Spleen (tissue), 11 donors: ENCODE data around the gene PGLYRP2. TPM values are rescaled to one million over a fixed set of nuclear protein-coding genes. Genes with fewer than 3 reads are reported as not detected.

ENCODE experiments used
- DNase-seq: peaks from one replicate; pipeline ENCODE4 v3.0.0-alpha.2; 2020
- H3K27ac ChIP-seq, 8 donors: fragments of 200-600 bp; sonication (generic) in 7 of 8; 1 replicate in 4 of 8; 2 replicates in 4 of 8; pipeline versions ENCODE4 v1.5.0 to v1.8.0; 2016 to 2021; ENCODE audit warnings: inconsistent platforms in 4 of 8, mild to moderate bottlenecking in 4 of 8, moderate library complexity in 1 of 8
- H3K27me3 ChIP-seq, 7 donors: fragments of 200-600 bp; sonication (generic) in 6 of 7; replicated peaks in 1 of 7; 1 replicate in 4 of 7; 2 replicates in 3 of 7; pipeline versions ENCODE4 v1.5.0 to v1.8.0; 2016 to 2021; ENCODE audit warnings: inconsistent platforms in 3 of 7, mild to moderate bottlenecking in 1 of 7
- H3K36me3 ChIP-seq, 6 donors: fragments of 200-600 bp; sonication (generic) in 5 of 6; 1 replicate in 4 of 6; 2 replicates in 2 of 6; pipeline versions ENCODE4 v1.5.0 to v1.8.0; 2016 to 2021; ENCODE audit warnings: inconsistent platforms in 2 of 6
- H3K4me1 ChIP-seq, 6 donors: fragments of 200-600 bp; sonication (generic) in 5 of 6; 1 replicate in 3 of 6; 2 replicates in 3 of 6; pipeline versions ENCODE4 v1.5.0 to v1.8.0; 2016 to 2021; ENCODE audit warnings: inconsistent platforms in 3 of 6
- H3K4me3 ChIP-seq, 8 donors: fragments of 200-600 bp; sonication (generic) in 7 of 8; 1 replicate in 4 of 8; 2 replicates in 4 of 8; pipeline versions ENCODE4 v1.5.0 to v1.8.0; 2016 to 2021; ENCODE audit warnings: inconsistent platforms in 4 of 8, mild to moderate bottlenecking in 4 of 8, moderate library complexity in 2 of 8
- H3K9me3 ChIP-seq, 8 donors: fragments of 200-600 bp; sonication (generic) in 7 of 8; 1 replicate in 4 of 8; 2 replicates in 4 of 8; pipeline versions ENCODE4 v1.5.0 to v1.8.0; 2016 to 2021; ENCODE audit warnings: inconsistent platforms in 4 of 8
- POLR2AphosphoS5 ChIP-seq, 3 donors: sonication (generic); formaldehyde crosslinking; IDR thresholded peaks; one replicate each; pipeline ENCODE4 v1.5.1; 2017; ENCODE audit warnings: antibody characterized with exemption in 3 of 3
- WGBS, 5 donors: extraction: QIAGEN DNeasy Blood & Tissue Kit in 3 of 5; methylation state at CpG; one replicate each; pipeline versions ENCODE4 v1.1.5 to v1.1.7; 2013 to 2018; 5-methylcytosine and 5-hydroxymethylcytosine counted together
- intact Hi-C: fragments of 100-400 bp; cut with DNase I; formaldehyde crosslinking; loops from one replicate; pipeline ENCODE4 v1.15.0; 2023; ENCODE audit warnings: low total_unique reads
- microRNA-seq, 3 donors: library from miRNA; unstranded; fragments of <30 nt; microRNA quantifications; one replicate each; pipeline versions ENCODE4 to v1.1.0, GENCODE V29; 2019 to 2020
- polyA plus RNA-seq, 3 donors: library from polyadenylated mRNA; stranded (reverse); fragments of 200-250 nt; gene quantifications; one replicate each; pipeline ENCODE4 v1.2.1, GENCODE V29; 2013
- small RNA-seq, 4 donors: library from RNA; depleted of rRNA; stranded (forward); fragments of <200 nt; gene quantifications; one replicate each; pipeline ENCODE3, GENCODE V24; 2016
- total RNA-seq, 7 donors: library from RNA; depleted of rRNA in 3 of 7; stranded (reverse); fragments of >200 nt in 3 of 7; fragmentation: NEBNext Ultra II Directional in 4 of 7; extraction: Animal tissue kit (Norgen Biotek cat#: 25700) in 4 of 7; gene quantifications; one replicate each; pipeline versions ENCODE4 v1.1.0 to v1.2.1, GENCODE V29; 2016 to 2021
- TF ChIP-seq, protein P1 (sequence below), 11 experiments: fragments of 200-600 bp in 7 of 11; fragments of 450-650 bp in 4 of 11; sonication (generic) in 4 of 11; IDR thresholded peaks in 8 of 11; conservative IDR thresholded peaks in 3 of 11; 1 replicate in 7 of 11; 2 replicates in 4 of 11; pipeline versions ENCODE4 v1.4.0 to v1.8.0; 2016 to 2021; ENCODE audit warnings: antibody characterized with exemption in 11 of 11, inconsistent platforms in 4 of 11, mild to moderate bottlenecking in 1 of 11
- donor health status: healthy with polysubstance abuse.
- donor health status: DM: no; HTN: no; CAD: no; lungs with moderate emphysema.
- donor health status: DM: no; HTN: no; CAD: no.
- donor health status: Bipolar disorder and iron deficiency.
- donor health status: healthy.
- donor health status: DM: no; HTN: no; CAD: no.
- donor health status: DM: yes; HTN: yes; CAD: no.

PGLYRP2 gene
- total and polyA plus RNA-seq, 10 donors: 0.02 to 0.16 (median 0.08) TPM; not detected in 6

DNA sequence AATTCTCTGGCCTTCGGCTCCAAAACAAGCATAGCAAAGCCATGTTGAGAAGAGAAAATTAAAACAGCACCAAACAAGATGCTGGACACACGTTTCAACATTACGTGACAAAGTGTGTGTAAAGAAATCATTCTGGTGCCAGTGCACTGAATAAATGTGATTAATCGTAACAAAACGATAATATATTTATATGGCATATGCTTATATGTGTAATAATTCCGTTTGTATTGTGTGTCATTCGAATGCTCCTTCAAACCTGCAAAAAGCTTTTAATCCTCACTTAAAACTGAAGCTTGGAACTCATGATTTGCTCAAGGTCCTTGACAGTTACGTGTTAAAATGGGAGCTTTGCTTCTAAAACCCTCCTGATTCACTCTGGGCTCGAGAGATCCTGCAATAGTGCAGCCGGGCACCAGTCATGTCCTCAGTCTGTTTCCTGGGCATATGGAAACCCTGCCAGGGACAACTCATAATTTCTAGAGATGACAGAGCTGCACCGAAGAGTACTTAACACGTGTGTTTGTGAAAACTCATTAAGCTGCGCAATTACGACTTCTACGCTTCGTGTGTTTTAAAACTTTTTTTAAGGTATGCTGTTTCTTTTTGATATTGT, 59.8 kb downstream of the PGLYRP2 start:
- Histone ChIP-seq H3K4me3 (peak overlapping the region in 7 of 8 donors; percentile 84 to 100 (median 99)), H3K4me1 (peaks cover 14 to 51% (median 40%) of the 10 kb centered on the region in 6 donors), H3K27me3 (no peaks in the 10 kb centered on the region), H3K9me3 (peaks cover 0 to 8% (median 7%) of the 10 kb centered on the region in 8 donors), H3K36me3 (peaks cover 0 to 60% (median 35%) of the 10 kb centered on the region in 6 donors), H3K27ac (peak overlapping the region in 5 of 8 donors; percentile 3 to 94 (median 90))
- intact Hi-C loops: loop anchor here (2.0 to 5.0 kb wide), 2 partner anchors 37 to 135 kb away; no protein-coding TSS in a partner anchor
- no peak for DNase-seq
- no peak for TF ChIP-seq POLR2AphosphoS5 (IDR thresholded peaks at IDR 0.05)
- TF ChIP-seq, protein P1, sequence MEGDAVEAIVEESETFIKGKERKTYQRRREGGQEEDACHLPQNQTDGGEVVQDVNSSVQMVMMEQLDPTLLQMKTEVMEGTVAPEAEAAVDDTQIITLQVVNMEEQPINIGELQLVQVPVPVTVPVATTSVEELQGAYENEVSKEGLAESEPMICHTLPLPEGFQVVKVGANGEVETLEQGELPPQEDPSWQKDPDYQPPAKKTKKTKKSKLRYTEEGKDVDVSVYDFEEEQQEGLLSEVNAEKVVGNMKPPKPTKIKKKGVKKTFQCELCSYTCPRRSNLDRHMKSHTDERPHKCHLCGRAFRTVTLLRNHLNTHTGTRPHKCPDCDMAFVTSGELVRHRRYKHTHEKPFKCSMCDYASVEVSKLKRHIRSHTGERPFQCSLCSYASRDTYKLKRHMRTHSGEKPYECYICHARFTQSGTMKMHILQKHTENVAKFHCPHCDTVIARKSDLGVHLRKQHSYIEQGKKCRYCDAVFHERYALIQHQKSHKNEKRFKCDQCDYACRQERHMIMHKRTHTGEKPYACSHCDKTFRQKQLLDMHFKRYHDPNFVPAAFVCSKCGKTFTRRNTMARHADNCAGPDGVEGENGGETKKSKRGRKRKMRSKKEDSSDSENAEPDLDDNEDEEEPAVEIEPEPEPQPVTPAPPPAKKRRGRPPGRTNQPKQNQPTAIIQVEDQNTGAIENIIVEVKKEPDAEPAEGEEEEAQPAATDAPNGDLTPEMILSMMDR (IDR thresholded peaks at IDR 0.05 in 8 of 11, conservative IDR thresholded peaks at IDR 0.05 in 3 of 11): peak in 4 of 11 experiments; percentile 6 to 28 (median 12)
- 31 to 40% (median 35%) methylated on average over 16 of the region's 16 CpGs for WGBS, 5 donors

Small RNAs within 50 kb of the gene (microRNA-seq; reads per million reads assigned to microRNA genes)
- gene MIR1470: 0 reads per million in 3 donors

Small RNAs within 50 kb of the gene (small RNA-seq; reads per million reads assigned to genes)
- gene MIR1470: 0 reads per million in 4 donors

Other genes starting within 250 kb of the PGLYRP2 start
- gene EPHX3, start 247.1 kb downstream of the PGLYRP2 start, total RNA-seq: 1 to 10 TPM; 1.6 to 6.6 (median 3.8) TPM
- under 1 TPM; 0.13 to 0.67 (median 0.59) TPM for gene EPHX3, start 247.1 kb downstream of the PGLYRP2 start, polyA plus RNA-seq
- 100 to 1,000 TPM in 4 of 7 donors, 10 to 100 TPM in 3; 50.7 to 146 (median 124) TPM for gene BRD4, start 147.0 kb downstream of the PGLYRP2 start, total RNA-seq
- gene BRD4, start 147.0 kb downstream of the PGLYRP2 start, polyA plus RNA-seq: 10 to 100 TPM; 10.3 to 35.9 (median 14.2) TPM
- 10 to 100 TPM; 24.9 to 51.3 (median 48.9) TPM for gene AKAP8, start 99.7 kb downstream of the PGLYRP2 start, total RNA-seq
- gene AKAP8, start 99.7 kb downstream of the PGLYRP2 start, polyA plus RNA-seq: 10 to 100 TPM; 13.9 to 24.8 (median 21.9) TPM
- gene AKAP8L, start 60.5 kb downstream of the PGLYRP2 start, total RNA-seq: 100 to 1,000 TPM; 121 to 236 (median 140) TPM
- 100 to 1,000 TPM in 1 of 3 donors, 10 to 100 TPM in 2; 41.2 to 131 (median 87.8) TPM for gene AKAP8L, start 60.5 kb downstream of the PGLYRP2 start, polyA plus RNA-seq
- gene WIZ, start 29.5 kb downstream of the PGLYRP2 start, total RNA-seq: 10 to 100 TPM; 23.1 to 33.7 (median 26.9) TPM
- gene WIZ, start 29.5 kb downstream of the PGLYRP2 start, polyA plus RNA-seq: 10 to 100 TPM in 1 of 3 donors, 1 to 10 TPM in 2; 6.6 to 14.8 (median 7.0) TPM
- gene RASAL3, start 15.0 kb downstream of the PGLYRP2 start, total RNA-seq: 10 to 100 TPM; 43.9 to 79.1 (median 59.2) TPM
- 10 to 100 TPM; 31.7 to 66.8 (median 66.1) TPM for gene RASAL3, start 15.0 kb downstream of the PGLYRP2 start, polyA plus RNA-seq
- gene CYP4F22, start 29.0 kb upstream of the PGLYRP2 start, total RNA-seq: 1 to 10 TPM in 1 of 7 donors, under 1 TPM in 4, not detected in 2; 0.28 to 1.2 (median 0.37) TPM
- gene CYP4F22, start 29.0 kb upstream of the PGLYRP2 start, polyA plus RNA-seq: under 1 TPM; 0.10 to 0.17 (median 0.14) TPM
- gene CYP4F8, start 135.7 kb upstream of the PGLYRP2 start, total RNA-seq: not detected
- gene CYP4F8, start 135.7 kb upstream of the PGLYRP2 start, polyA plus RNA-seq: not detected
- gene CYP4F3, start 161.4 kb upstream of the PGLYRP2 start, total RNA-seq: 10 to 100 TPM in 4 of 7 donors, 1 to 10 TPM in 3; 3.5 to 44.1 (median 12.3) TPM
- gene CYP4F3, start 161.4 kb upstream of the PGLYRP2 start, polyA plus RNA-seq: under 1 TPM; 0.03 to 0.99 (median 0.48) TPM
- 1 to 10 TPM; 2.8 to 8.2 (median 4.2) TPM for gene CYP4F12, start 193.6 kb upstream of the PGLYRP2 start, total RNA-seq
- gene CYP4F12, start 193.6 kb upstream of the PGLYRP2 start, polyA plus RNA-seq: 1 to 10 TPM; 1.9 to 8.3 (median 4.0) TPM
- gene OR10H2, start 248.5 kb upstream of the PGLYRP2 start, total RNA-seq: not detected
- gene OR10H2, start 248.5 kb upstream of the PGLYRP2 start, polyA plus RNA-seq: not detected